ENCODE data around the gene PTGER4. TPM values are rescaled to one million over a fixed set of nuclear protein-coding genes. Genes with fewer than 3 reads are reported as not detected.

Gene PTGER4
- total and polyA plus RNA-seq, 12 donors, result 2.0 to 20.3 (median 7.3) TPM

- 30 to 54% methylated on average over 1 of the region's 1 CpG for WGBS, 2 donors
- ATAC-seq (no peak), DNase-seq (no peak)
- Histone ChIP-seq H3K4me1 (peaks cover 0 to 55% (median 27%) of the 10 kb centered on the region in 9 donors), H3K27me3 (peaks cover 0 to 24% (median 10%) of the 10 kb centered on the region in 7 donors), H3K9me3 (no peaks in the 10 kb centered on the region), H3K27ac (peak overlapping the region; percentile 11 to 96 (median 90)), H3K4me3 (peak overlapping the region; percentile 3 to 98 (median 86)), H3K36me3 (peaks cover 0 to 35% (median 0%) of the 10 kb centered on the region in 9 donors)
- TF ChIP-seq CTCF (IDR thresholded peaks at IDR 0.05), result no peak
- intact Hi-C loops (cut with DNase I), result loop anchor here in 7 of 10 donors (5.0 to 10.0 kb wide), 7 partner anchors 111 to 1109 kb away; no protein-coding TSS in a partner anchor
Measured at GRCh38 chr5:40683305-40683704, 3.6 kb downstream of the PTGER4 start.

- Histone ChIP-seq H3K27me3 (peaks cover 0 to 22% (median 9%) of the 10 kb centered on the region in 7 donors), H3K36me3 (peaks cover 0 to 43% (median 0%) of the 10 kb centered on the region in 9 donors), H3K4me3 (peak overlapping the region in 8 of 10 donors; percentile 77 to 98 (median 91)), H3K27ac (peak overlapping the region in 6 of 10 donors; percentile 23 to 96 (median 92)), H3K9me3 (no peaks in the 10 kb centered on the region), H3K4me1 (peaks cover 0 to 67% (median 43%) of the 10 kb centered on the region in 9 donors)
- no peak for TF ChIP-seq CTCF (IDR thresholded peaks at IDR 0.05)
- DNase-seq (no peak), ATAC-seq (no peak)
- intact Hi-C loops (cut with DNase I), result loop anchor here (5.0 to 10.0 kb wide), 16 partner anchors 178 to 1110 kb away; no protein-coding TSS in a partner anchor
Measured at GRCh38 chr5:40685193-40685592, 5.5 kb downstream of the PTGER4 start.

GRCh38 chr5:40685976-40686486 is 6.3 kb downstream of the PTGER4 start:
- intact Hi-C loops (cut with DNase I), result loop anchor here (5.0 to 10.0 kb wide), 16 partner anchors 179 to 1111 kb away; no protein-coding TSS in a partner anchor

GRCh38 chr5:40687321-40687720 is 7.6 kb downstream of the PTGER4 start:
- H3K4me3 ChIP-seq, result peak overlapping the region in 8 of 10 donors; percentile 16 to 98 (median 91)
- intact Hi-C loops (cut with DNase I), result loop anchor here (5.0 to 10.0 kb wide), 16 partner anchors 180 to 1113 kb away; no protein-coding TSS in a partner anchor
- peaks cover 0 to 77% (median 45%) of the 10 kb centered on the region in 9 donors for H3K4me1 ChIP-seq
- DNase-seq (no peak), ATAC-seq (peak in 1 of 8 donors; percentile 40)
- WGBS, 2 donors, result 49 to 63% methylated on average over 7 of the region's 7 CpGs
- H3K27ac ChIP-seq, result peak overlapping the region in 9 of 10 donors; percentile 15 to 96 (median 59)
- H3K27me3 ChIP-seq, result peaks cover 0 to 5% (median 0%) of the 10 kb centered on the region in 7 donors
- H3K36me3 ChIP-seq, result peaks cover 0 to 55% (median 5%) of the 10 kb centered on the region in 9 donors
- TF ChIP-seq CTCF (IDR thresholded peaks at IDR 0.05), result no peak
- no peaks in the 10 kb centered on the region for H3K9me3 ChIP-seq

More at GRCh38 chr5:40685976-40686486, 6.3 kb downstream of the PTGER4 start:
- DNase-seq (no peak), ATAC-seq (no peak)
- no peaks in the 10 kb centered on the region for H3K9me3 ChIP-seq
- H3K4me1 ChIP-seq, result peaks cover 0 to 70% (median 45%) of the 10 kb centered on the region in 9 donors
- H3K27ac ChIP-seq, result peak overlapping the region in 9 of 10 donors; percentile 3 to 96 (median 59)
- 62 to 83% methylated on average over 1 of the region's 1 CpG for WGBS, 2 donors
- peaks cover 0 to 14% (median 5%) of the 10 kb centered on the region in 7 donors for H3K27me3 ChIP-seq
- peak overlapping the region in 8 of 10 donors; percentile 77 to 98 (median 91) for H3K4me3 ChIP-seq
- no peak for TF ChIP-seq CTCF (IDR thresholded peaks at IDR 0.05)
- peaks cover 0 to 51% (median 0%) of the 10 kb centered on the region in 9 donors for H3K36me3 ChIP-seq

Measured in heart right ventricle (tissue), 16 donors.